Uterus (tissue), 2 donors: ENCODE results near the gene MT1A.

Experiments used
- CTCF ChIP-seq, 4 experiments: fragments of 200-600 bp in 2 of 4; fragments of 450-650 bp in 2 of 4; sonication (generic) in 2 of 4; IDR thresholded peaks; one replicate each; pipeline ENCODE4 v1.5.1; 2016 to 2019; ENCODE audit warnings: antibody characterized with exemption in 4 of 4, mild to moderate bottlenecking in 2 of 4, moderate library complexity in 1 of 4
- POLR2A ChIP-seq, 2 donors: fragments of 450-650 bp; IDR thresholded peaks; one replicate each; pipeline ENCODE4 v1.6.1; 2016; ENCODE audit warnings: antibody characterized with exemption in 2 of 2, mild to moderate bottlenecking in 1 of 2, moderate library complexity in 1 of 2

- TF ChIP-seq CTCF (IDR thresholded peaks at IDR 0.05): no peak
- TF ChIP-seq POLR2A (IDR thresholded peaks at IDR 0.05): no peak
Observed at GRCh38 chr16:56620339-56620897, 18.0 kb upstream of the MT1A start.
